GM21526 (cell line): ENCODE data around the gene GAN.

Experiments used
- ATAC-seq: cut with Tn5 transposase; IDR thresholded peaks from one replicate; pipeline ENCODE4 v1.9.1; 2021; ENCODE audit warnings: moderate library complexity; ENCODE audit not compliant: unreplicated experiment, low FRiP score

Gene GAN, protein sequence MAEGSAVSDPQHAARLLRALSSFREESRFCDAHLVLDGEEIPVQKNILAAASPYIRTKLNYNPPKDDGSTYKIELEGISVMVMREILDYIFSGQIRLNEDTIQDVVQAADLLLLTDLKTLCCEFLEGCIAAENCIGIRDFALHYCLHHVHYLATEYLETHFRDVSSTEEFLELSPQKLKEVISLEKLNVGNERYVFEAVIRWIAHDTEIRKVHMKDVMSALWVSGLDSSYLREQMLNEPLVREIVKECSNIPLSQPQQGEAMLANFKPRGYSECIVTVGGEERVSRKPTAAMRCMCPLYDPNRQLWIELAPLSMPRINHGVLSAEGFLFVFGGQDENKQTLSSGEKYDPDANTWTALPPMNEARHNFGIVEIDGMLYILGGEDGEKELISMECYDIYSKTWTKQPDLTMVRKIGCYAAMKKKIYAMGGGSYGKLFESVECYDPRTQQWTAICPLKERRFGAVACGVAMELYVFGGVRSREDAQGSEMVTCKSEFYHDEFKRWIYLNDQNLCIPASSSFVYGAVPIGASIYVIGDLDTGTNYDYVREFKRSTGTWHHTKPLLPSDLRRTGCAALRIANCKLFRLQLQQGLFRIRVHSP

GRCh38 chr16:81314603-81315270 lies at the start of gene GAN:
Gene GAN (plus strand): TSS chr16:81314962. CDS start chr16:81315114, 152 bp downstream.
- ATAC-seq: peak; percentile 94

DNA sequence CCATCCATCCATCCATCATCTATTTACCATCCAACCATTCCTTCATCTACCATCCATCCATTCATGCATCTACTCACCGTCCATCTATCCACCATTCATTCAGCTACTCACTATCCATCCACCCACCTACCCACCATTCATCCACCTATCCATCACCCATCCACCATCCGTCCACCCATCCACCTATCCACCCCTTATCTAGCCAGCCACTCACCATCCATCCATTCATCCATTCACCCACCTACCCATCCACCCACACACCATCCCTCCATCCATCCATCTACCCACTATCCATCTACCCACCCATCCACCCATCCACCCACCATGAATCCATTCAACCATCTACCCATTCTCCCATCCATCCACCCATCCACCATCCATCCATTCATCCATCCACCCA lies 49.7 kb upstream of the GAN start:
- ATAC-seq: no peak

- no peak for ATAC-seq
Measured at GRCh38 chr16:81265658-81266451, 48.9 kb upstream of the GAN start.

DNA sequence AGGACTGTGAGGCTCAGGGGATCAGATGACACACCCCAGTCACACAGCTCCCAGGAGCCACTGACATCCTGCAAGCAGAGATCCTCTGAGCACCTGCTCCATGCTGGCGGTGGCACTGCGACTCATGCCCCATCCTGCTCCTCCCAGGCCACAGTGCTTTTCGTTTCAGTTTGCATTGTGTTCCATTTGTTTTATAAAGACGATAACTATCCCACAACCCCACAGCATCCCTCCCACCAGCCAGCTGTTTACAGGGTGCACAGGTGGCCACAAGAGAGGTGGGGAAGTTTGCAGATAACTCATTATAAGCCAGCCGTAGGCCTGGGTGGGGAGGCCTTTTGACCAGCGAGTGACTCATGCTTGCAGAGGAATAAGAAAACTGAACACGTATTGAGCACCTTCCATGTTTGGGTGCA lies 48.1 kb upstream of the GAN start:
- ATAC-seq: no peak

DNA sequence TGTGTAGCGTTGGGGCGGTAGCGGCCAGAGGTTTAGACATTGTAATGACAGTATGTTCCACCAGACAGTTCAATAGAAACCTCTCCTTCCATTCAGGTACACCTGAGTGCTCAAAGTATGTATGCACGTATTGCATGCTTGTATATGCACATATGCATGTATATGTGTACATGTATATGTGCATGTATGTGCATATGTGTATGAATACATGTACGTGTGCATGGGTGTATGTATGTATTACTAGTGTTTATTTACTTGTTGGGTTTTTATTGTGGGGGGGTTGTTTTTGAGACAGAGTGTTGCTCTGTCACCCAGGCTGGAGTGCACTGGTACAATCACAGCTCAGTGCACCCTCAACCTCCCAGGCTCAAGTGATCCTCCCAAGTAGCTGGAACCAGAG lies 46.3 kb upstream of the GAN start:
- ATAC-seq: no peak

GRCh38 chr16:81273223-81273950 lies 41.4 kb upstream of the GAN start:
- no peak for ATAC-seq

DNA sequence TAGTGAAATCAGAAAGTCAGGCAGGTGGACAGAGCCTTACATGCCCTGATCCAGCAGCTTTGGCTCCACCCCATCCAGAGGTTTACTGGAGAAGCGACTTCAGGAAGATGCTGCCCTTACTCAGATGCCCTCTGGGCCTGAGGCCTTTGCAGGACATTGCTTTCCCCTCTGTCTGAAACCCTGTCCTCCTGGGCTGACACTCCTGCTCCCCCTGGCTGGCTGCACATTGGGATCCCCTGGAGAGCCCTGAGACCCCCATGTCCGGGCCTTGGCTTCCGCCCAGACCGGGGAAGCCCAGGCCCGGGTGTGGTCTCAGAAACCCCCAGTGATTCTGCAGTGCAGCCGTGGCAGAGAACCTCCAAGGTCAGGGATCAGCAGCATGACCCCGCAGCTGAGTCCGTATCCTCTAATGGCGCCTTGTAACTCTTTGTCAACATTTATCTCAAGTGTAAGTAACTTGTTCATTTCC lies 39.7 kb upstream of the GAN start:
- ATAC-seq: no peak

GRCh38 chr16:81275795-81276194 lies 39.0 kb upstream of the GAN start:
- no peak for ATAC-seq

DNA sequence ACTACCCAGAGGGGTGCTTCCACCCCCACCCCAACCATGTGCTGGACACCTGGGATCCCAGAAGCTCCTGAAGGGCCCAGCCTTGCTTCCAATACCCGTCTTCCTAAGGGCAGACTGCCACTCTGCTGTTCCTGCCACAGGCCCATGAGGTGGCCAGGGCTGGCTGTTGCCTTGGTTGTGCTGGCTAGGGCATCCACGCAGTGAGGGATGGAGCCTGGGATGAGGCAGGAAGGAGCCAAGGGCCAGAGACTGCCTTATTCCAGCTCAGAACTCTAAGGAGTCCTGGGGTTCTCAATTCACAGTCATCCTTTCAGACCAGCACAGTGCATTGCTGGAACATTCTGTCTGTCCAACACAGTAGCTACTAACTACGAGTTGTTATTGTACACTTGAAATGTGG lies 38.4 kb upstream of the GAN start:
- no peak for ATAC-seq

DNA sequence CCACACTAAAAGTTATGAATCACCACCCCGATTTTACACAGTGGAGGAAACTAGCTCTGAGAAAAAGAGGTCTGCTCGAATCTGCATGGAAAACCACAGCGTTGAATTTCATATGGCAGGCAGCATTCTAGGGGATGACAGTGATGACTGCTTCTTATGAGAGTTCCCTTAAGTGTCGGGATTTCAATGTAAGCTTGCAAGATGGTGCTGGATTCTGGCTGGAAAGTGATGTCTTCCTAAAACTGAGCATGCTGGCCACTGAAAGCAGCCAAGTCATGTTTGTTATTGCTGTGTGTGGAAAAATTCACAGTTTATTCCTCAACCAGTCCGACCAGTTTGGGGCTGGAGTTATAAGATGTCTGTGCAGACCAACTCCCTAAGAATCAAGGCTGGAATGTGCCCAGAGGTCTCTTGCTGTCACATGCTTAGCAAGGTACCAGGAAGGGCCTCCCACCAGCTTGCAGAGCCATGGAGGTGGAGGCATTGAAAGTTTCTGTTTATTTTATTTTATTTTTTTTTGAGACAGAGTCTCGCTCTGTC lies 37.2 kb upstream of the GAN start:
- no peak for ATAC-seq

DNA sequence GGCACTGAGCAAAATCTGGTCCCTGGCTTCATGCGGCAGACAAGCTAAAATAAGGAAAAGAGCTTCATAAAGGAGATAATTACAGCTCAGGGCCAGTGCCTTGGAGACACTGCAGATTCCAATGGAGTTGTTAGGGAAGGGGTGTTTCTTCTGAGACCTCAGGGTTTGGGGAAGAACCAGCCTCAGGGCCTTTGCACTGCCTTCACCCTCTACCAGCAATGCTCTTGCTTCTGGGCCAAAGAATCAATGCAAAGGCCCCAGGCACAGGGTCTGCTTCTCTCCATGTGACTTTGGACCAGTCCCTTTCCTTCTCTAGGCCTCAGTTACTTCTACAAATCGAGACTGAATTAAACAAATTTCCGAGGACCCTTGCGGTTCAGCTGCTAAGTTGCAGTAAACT lies 36.2 kb upstream of the GAN start:
- no peak for ATAC-seq

DNA sequence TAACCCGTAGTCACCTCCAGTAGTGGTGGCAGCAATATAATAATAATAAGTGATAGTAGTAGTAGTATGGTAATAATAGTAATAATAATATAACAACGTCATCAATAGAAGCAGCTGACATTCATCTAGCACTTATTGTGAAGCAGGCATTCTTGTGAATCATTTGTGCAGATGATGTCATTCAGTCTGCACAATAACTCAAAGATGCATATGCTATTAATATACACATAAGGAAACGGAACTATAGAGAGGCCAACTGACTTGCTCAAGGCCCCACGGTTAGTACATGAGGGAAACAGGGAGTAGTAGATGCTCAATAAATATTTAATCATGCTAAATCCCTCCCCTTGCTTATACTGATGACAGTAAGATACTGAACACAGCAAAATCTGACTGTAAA lies 35.4 kb upstream of the GAN start:
- ATAC-seq: no peak

GRCh38 chr16:81280393-81280792 lies 34.4 kb upstream of the GAN start:
- ATAC-seq: no peak

DNA sequence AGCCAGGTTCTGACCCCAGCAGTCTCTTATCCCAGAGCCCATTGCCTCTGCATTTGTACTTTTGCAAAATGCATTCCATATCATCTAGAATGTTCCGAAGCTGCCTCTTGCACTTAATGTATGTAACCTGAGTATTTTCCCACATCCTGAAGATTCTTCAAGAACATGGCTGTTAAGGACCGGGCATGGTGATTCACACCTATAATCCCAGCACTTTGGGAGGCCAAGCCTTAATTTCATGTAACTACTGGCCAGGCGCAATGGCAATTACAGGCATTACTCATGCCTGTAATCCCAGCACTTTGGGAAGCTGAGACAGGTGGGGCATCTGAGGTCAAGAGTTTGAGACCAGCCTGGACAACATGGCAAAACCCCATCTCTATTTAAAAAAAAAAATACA lies 31.7 kb upstream of the GAN start:
- no peak for ATAC-seq

GRCh38 chr16:81284995-81285600 lies 29.7 kb upstream of the GAN start:
- ATAC-seq: no peak

- no peak for ATAC-seq
Measured at GRCh38 chr16:81286190-81286589, 28.6 kb upstream of the GAN start.

DNA sequence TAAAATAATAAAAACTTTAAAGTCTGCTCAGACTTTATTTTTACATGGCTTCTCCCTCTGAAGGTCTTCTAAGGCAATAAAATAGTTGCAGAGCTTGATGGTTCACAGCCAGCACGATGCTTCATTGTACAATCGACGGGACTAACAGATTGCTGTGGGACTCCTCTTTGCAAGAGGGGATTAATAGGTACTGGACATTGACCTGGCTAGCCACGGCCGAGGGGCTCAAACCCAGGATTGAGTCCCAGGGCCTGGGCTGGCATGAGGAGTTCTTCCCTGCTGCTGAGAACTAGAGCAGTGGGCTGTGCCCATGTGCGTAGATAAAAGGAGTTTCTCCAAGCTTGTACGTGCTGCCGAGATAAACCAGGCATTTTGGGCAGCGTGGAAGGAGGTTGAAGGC lies 23.6 kb upstream of the GAN start:
- no peak for ATAC-seq

DNA sequence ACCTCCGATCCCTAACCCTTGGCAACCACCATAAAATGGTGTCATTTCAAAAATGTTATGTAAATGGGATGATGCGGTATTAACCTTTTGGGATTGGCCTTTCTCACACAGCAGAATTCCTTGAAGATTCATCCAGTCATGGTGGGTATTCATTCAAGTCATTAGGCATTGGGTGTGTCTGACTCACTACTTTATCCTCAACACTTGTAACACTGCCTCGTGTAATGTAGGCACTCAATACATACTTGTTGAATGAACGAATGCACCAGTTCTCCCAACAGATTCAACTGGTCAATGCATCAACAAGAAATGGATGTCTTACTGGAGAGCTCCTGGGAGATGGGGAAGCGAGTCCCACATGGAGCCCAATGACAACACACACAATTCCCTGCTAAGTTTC lies 21.8 kb upstream of the GAN start:
- no peak for ATAC-seq
